Activated naive CD4-positive, alpha-beta T cell treated with anti-CD3 and anti-CD28 coated beads for 36 hours (primary cell): Measurements from ENCODE around the gene SECTM1. TPM values are rescaled to one million over a fixed set of nuclear protein-coding genes. Genes with fewer than 3 reads are reported as not detected.

Source experiments
- CTCF ChIA-PET: fragments of 350-600 bp; sonication (Branson Sonifier 250); formaldehyde crosslinking; loops from one replicate; lab custom pipeline; 2021; ENCODE audit warnings: antibody characterized with exemption; lab: Charles Lee
- DNase-seq: peaks from one replicate; pipeline ENCODE4 v3.0.0-alpha.2; 2020
- H3K27ac Mint-ChIP-seq: one replicate; pipeline ENCODE4 v1.8.0; 2021; ENCODE audit warnings: mild to moderate bottlenecking, mixed read lengths
- H3K27me3 Mint-ChIP-seq: one replicate; pipeline ENCODE4 v1.8.0; 2021; ENCODE audit warnings: low read depth, mixed read lengths
- H3K36me3 Mint-ChIP-seq: one replicate; pipeline ENCODE4 v1.8.0; 2021; ENCODE audit warnings: low read depth, mixed read lengths
- H3K4me1 Mint-ChIP-seq: one replicate; pipeline ENCODE4 v1.8.0; 2021; ENCODE audit warnings: low read depth, mixed read lengths
- H3K4me3 Mint-ChIP-seq: one replicate; pipeline ENCODE4 v1.8.0; 2021; ENCODE audit warnings: mild to moderate bottlenecking, moderate library complexity, mixed read lengths
- H3K9me3 Mint-ChIP-seq: one replicate; pipeline ENCODE4 v1.8.0; 2021; ENCODE audit warnings: mixed read lengths
- intact Hi-C: fragments of 100-400 bp; cut with micrococcal nuclease; formaldehyde crosslinking; loops from one replicate; pipeline ENCODE4 v1.15.1; 2023
- total RNA-seq, 2 experiments: library from RNA; stranded (reverse); gene quantifications; one replicate each; pipeline ENCODE4 v1.2.3, GENCODE V29; 2021

The SECTM1 gene
- total RNA-seq, 2 experiments from 2014 or later: 2.8 to 3.8 TPM

GRCh38 chr17:82296511-82297279, 36.9 kb downstream of the SECTM1 start:
- H3K4me3 Mint-ChIP-seq: peak overlapping the region; percentile 93
- no peaks in the 10 kb centered on the region for H3K9me3 Mint-ChIP-seq
- peak; percentile 47 for DNase-seq
- H3K4me1 Mint-ChIP-seq: peaks cover 69% of the 10 kb centered on the region
- CTCF ChIA-PET: interaction anchor here (0.7 to 8.4 kb wide), 4 partner anchors 25 to 266 kb away, joined by 3 to 60 read pairs (median 4); no protein-coding TSS in a partner anchor
- H3K27me3 Mint-ChIP-seq: no peaks in the 10 kb centered on the region
- intact Hi-C loops: loop anchor here (1.0 to 10.0 kb wide), 5 partner anchors 10 to 456 kb away; partner anchors contain the start of genes CYBC1 and TBCD
- H3K27ac Mint-ChIP-seq: peak overlapping the region; percentile 100
- H3K36me3 Mint-ChIP-seq: peaks cover 20% of the 10 kb centered on the region

GRCh38 chr17:82295472-82295814, 38.1 kb downstream of the SECTM1 start:
- Mint-ChIP-seq H3K9me3 (no peaks in the 10 kb centered on the region), H3K4me3 (peak overlapping the region; percentile 14), H3K36me3 (peaks cover 18% of the 10 kb centered on the region), H3K27me3 (no peaks in the 10 kb centered on the region), H3K27ac (peak overlapping the region; percentile 78), H3K4me1 (peaks cover 61% of the 10 kb centered on the region)
- CTCF ChIA-PET: interaction anchor here (0.7 kb wide), 1 partner anchor 44 kb away, joined by 5 read pairs; no protein-coding TSS in a partner anchor
- intact Hi-C loops: loop anchor here (5.0 to 10.0 kb wide), 2 partner anchors 91 to 457 kb away; partner anchors contain the start of gene TBCD
- DNase-seq: no peak

- intact Hi-C loops: loop anchor here (10.0 kb wide), 1 partner anchor 89 kb away; no protein-coding TSS in a partner anchor
- H3K4me3 Mint-ChIP-seq: peak overlapping the region; percentile 80
- H3K4me1 Mint-ChIP-seq: peaks cover 51% of the 10 kb centered on the region
- DNase-seq: no peak
- peaks cover 16% of the 10 kb centered on the region for H3K36me3 Mint-ChIP-seq
- CTCF ChIA-PET: interaction anchor here (0.9 kb wide), 1 partner anchor 27 kb away, joined by 3 read pairs; no protein-coding TSS in a partner anchor
- no peaks in the 10 kb centered on the region for H3K9me3 Mint-ChIP-seq
- H3K27ac Mint-ChIP-seq: peak overlapping the region; percentile 73
- no peaks in the 10 kb centered on the region for H3K27me3 Mint-ChIP-seq
Measured at GRCh38 chr17:82294064-82294773, 39.3 kb downstream of the SECTM1 start.

- Mint-ChIP-seq H3K4me3 (peak overlapping the region; percentile 82), H3K4me1 (peaks cover 42% of the 10 kb centered on the region), H3K36me3 (peaks cover 11% of the 10 kb centered on the region), H3K27me3 (no peaks in the 10 kb centered on the region), H3K9me3 (no peaks in the 10 kb centered on the region), H3K27ac (peak overlapping the region; percentile 85)
- intact Hi-C loops: loop anchor here (1.0 to 10.0 kb wide), 3 partner anchors 19 to 88 kb away; partner anchors contain the start of gene CSNK1D
- peak; percentile 96 for DNase-seq
- CTCF ChIA-PET: no interaction called here
Measured at GRCh38 chr17:82292251-82293154, 41.1 kb downstream of the SECTM1 start.

- H3K9me3 Mint-ChIP-seq: no peaks in the 10 kb centered on the region
- H3K36me3 Mint-ChIP-seq: peaks cover 11% of the 10 kb centered on the region
- peak overlapping the region; percentile 69 for H3K4me3 Mint-ChIP-seq
- no peak for DNase-seq
- H3K27me3 Mint-ChIP-seq: no peaks in the 10 kb centered on the region
- H3K4me1 Mint-ChIP-seq: peaks cover 36% of the 10 kb centered on the region
- intact Hi-C loops: loop anchor here (1.0 to 10.0 kb wide), 3 partner anchors 18 to 87 kb away; partner anchors contain the start of gene CSNK1D
- CTCF ChIA-PET: no interaction called here
- peak overlapping the region; percentile 43 for H3K27ac Mint-ChIP-seq
Measured at GRCh38 chr17:82291582-82292250, 41.9 kb downstream of the SECTM1 start.

GRCh38 chr17:82287868-82288801, 45.4 kb downstream of the SECTM1 start:
- Mint-ChIP-seq H3K4me3 (no peak overlapping the region), H3K27me3 (no peaks in the 10 kb centered on the region), H3K9me3 (no peaks in the 10 kb centered on the region), H3K36me3 (no peaks in the 10 kb centered on the region), H3K4me1 (peaks cover 11% of the 10 kb centered on the region), H3K27ac (no peak overlapping the region)
- CTCF ChIA-PET: no interaction called here
- intact Hi-C loops: no loop called here
- no peak for DNase-seq

- Mint-ChIP-seq H3K27ac (no peak overlapping the region), H3K4me3 (no peak overlapping the region), H3K4me1 (peaks cover 11% of the 10 kb centered on the region), H3K27me3 (no peaks in the 10 kb centered on the region), H3K36me3 (no peaks in the 10 kb centered on the region), H3K9me3 (no peaks in the 10 kb centered on the region)
- no peak for DNase-seq
- intact Hi-C loops: no loop called here
- CTCF ChIA-PET: interaction anchor here (0.7 kb wide), 1 partner anchor 51 kb away, joined by 4 read pairs; no protein-coding TSS in a partner anchor
Measured at GRCh38 chr17:82287013-82287867, 46.3 kb downstream of the SECTM1 start.

GRCh38 chr17:82285141-82285540, 48.4 kb downstream of the SECTM1 start:
- Mint-ChIP-seq H3K27me3 (no peaks in the 10 kb centered on the region), H3K36me3 (no peaks in the 10 kb centered on the region), H3K4me3 (no peak overlapping the region), H3K27ac (no peak overlapping the region), H3K9me3 (no peaks in the 10 kb centered on the region), H3K4me1 (peaks cover 12% of the 10 kb centered on the region)
- intact Hi-C loops: no loop called here
- CTCF ChIA-PET: no interaction called here
- DNase-seq: no peak

GRCh38 chr17:82283208-82283749, 50.3 kb downstream of the SECTM1 start:
- no peaks in the 10 kb centered on the region for H3K27me3 Mint-ChIP-seq
- CTCF ChIA-PET: interaction anchor here (0.6 kb wide), 1 partner anchor 607 kb away, joined by 3 read pairs; no protein-coding TSS in a partner anchor
- no peak overlapping the region for H3K27ac Mint-ChIP-seq
- no peaks in the 10 kb centered on the region for H3K36me3 Mint-ChIP-seq
- no peak overlapping the region for H3K4me3 Mint-ChIP-seq
- peak; percentile 60 for DNase-seq
- intact Hi-C loops: no loop called here
- peaks cover 12% of the 10 kb centered on the region for H3K4me1 Mint-ChIP-seq
- no peaks in the 10 kb centered on the region for H3K9me3 Mint-ChIP-seq
